ENCODE results near the gene STIMATE. TPM values are rescaled to one million over a fixed set of nuclear protein-coding genes. Genes with fewer than 3 reads are reported as not detected.

The STIMATE gene
- total RNA-seq (10 to 100 TPM; 36.6 to 38.6 TPM), polyA plus RNA-seq (10 to 100 TPM; 17.7 to 26.6 TPM)
- long read RNA-seq, donor 1, full-length matches to known transcripts, result 1 of 31 reads
- long read RNA-seq, donor 1, partial matches to known transcripts, result 1 of 31 reads
- long read RNA-seq, donor 1, other reads (novel, unspliced or antisense), result 29 of 31 reads
- long read RNA-seq, donor 2, full-length matches to known transcripts, result 22 of 42 reads
- long read RNA-seq, donor 2, partial matches to known transcripts, result 2 of 42 reads
- long read RNA-seq, donor 2, other reads (novel, unspliced or antisense), result 18 of 42 reads

DNA sequence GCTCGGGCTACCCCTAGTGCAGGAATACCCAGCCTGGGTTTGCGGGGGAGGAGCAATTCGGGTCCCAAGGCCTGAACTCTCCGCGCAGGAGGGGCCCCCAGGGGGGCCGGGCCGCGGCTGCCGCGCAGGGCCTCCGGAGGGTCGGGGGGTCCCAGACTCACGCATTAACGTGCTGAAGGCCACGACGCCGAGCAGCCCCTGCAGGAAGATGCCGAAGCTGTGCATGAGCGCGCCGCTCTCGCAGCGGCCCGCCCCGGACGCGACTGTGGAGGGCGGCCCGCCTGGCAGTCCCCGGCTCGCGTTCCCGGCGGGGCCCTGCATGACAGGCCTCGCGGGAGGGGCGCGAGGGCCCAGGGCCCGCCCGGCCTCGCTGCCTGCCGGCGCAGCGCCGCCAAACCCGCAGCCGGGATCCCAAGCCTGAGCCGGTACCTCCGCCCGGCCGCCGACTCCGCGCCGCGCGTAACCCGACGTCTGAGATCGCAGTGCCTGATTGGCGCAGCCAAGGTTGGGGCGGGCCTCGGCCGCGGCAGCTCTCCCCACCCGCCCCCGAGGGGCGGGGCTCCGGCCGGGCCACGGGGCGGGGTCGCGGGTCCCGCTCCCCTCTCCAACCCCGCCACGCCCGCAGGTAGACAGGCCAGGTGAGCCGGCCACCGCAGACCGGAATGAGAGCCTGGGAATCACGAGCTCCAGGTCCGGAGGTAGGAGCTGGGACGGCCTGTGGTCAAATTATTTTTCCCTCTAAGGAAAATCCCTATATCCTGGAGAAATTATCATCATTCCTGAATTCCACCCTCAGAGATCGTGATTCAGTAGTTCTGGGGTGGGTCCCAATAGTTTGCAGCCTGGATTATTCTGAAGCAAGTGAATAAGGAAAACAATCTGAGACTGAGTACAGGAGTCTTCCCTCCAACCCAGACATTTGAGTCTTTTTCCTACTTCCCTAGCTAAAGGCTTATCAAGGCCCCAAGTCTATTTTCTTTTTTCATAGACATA is at the start of gene STIMATE:
TSS of gene STIMATE (minus strand) at position 419 of the 993 bp plus-strand sequence. CDS start at position 321, 98 bp downstream.
- Histone ChIP-seq H3K9me3 (ENCODE audit: control insufficient read depth, low read length) (no peaks in the 10 kb centered on the region), H3K4me3 (ENCODE audit: low read length in 2 of 2) (peak within 1 kb of the TSS; percentile 75 to 79), H3K36me3 (ENCODE audit: control insufficient read depth in 1 of 2, insufficient read depth in 2 of 2, low read length in 1 of 2) (no peaks in the 10 kb centered on the region), H3K27me3 (ENCODE audit: control insufficient read depth in 1 of 2, insufficient read depth in 2 of 2, low read length in 1 of 2) (no peaks in the 10 kb centered on the region), H3K4me1 (ENCODE audit: control insufficient read depth in 1 of 2, insufficient read depth in 2 of 2, low read length in 2 of 2) (peaks cover 2 to 11% of the 10 kb centered on the region in 2 donors), H3K27ac (ENCODE audit: low read depth in 1 of 2, low read length in 2 of 2) (peak within 1 kb of the TSS; percentile 61 to 62)
- DNase-seq, result peak; percentile 93 to 97
- 1% methylated on average over 58 to 85 of the region's 85 CpGs for WGBS, 2 donors
- intact Hi-C loops (cut with DNase I), result loop anchor here in 1 of 2 donors (5.0 kb wide), 2 partner anchors 125 to 215 kb away; partner anchors contain the start of gene NEK4
- ATAC-seq (ENCODE audit: low FRiP score), result peak; percentile 96

DNA sequence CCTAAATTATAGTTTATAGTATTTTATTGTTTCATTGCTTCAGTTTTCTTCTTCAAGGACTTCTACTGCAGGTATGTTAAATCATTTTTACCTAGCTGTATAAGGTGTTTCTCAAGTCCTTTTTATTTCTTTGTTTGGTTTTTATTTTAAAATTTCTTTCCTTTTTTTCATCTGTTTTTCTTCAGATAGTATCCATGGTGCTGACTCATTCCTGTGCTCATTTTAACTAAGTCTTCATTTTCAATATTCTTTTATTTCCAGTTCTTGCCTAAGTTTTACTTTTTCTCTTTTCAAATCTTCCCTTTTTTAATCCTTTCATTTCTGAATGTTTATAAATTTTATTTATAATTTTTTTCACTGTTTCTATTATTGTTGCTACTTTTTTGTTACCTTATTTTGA is 42.3 kb upstream of the STIMATE start:
- ATAC-seq (ENCODE audit: low FRiP score) (no peak), DNase-seq (no peak)
- Histone ChIP-seq H3K4me3 (ENCODE audit: low read length in 2 of 2) (no peak overlapping the region), H3K9me3 (ENCODE audit: control insufficient read depth, low read length) (no peaks in the 10 kb centered on the region), H3K27ac (ENCODE audit: low read depth in 1 of 2, low read length in 2 of 2) (no peak overlapping the region), H3K27me3 (ENCODE audit: control insufficient read depth in 1 of 2, insufficient read depth in 2 of 2, low read length in 1 of 2) (no peaks in the 10 kb centered on the region), H3K36me3 (ENCODE audit: control insufficient read depth in 1 of 2, insufficient read depth in 2 of 2, low read length in 1 of 2) (no peaks in the 10 kb centered on the region), H3K4me1 (ENCODE audit: control insufficient read depth in 1 of 2, insufficient read depth in 2 of 2, low read length in 2 of 2) (no peaks in the 10 kb centered on the region)
- intact Hi-C loops (cut with DNase I), result loop anchor here (5.0 to 10.0 kb wide), 5 partner anchors 85 to 195 kb away; partner anchors contain the start of genes ITIH1 (in 1 of the 2) and NEK4 (in 1 of the 2)

DNA sequence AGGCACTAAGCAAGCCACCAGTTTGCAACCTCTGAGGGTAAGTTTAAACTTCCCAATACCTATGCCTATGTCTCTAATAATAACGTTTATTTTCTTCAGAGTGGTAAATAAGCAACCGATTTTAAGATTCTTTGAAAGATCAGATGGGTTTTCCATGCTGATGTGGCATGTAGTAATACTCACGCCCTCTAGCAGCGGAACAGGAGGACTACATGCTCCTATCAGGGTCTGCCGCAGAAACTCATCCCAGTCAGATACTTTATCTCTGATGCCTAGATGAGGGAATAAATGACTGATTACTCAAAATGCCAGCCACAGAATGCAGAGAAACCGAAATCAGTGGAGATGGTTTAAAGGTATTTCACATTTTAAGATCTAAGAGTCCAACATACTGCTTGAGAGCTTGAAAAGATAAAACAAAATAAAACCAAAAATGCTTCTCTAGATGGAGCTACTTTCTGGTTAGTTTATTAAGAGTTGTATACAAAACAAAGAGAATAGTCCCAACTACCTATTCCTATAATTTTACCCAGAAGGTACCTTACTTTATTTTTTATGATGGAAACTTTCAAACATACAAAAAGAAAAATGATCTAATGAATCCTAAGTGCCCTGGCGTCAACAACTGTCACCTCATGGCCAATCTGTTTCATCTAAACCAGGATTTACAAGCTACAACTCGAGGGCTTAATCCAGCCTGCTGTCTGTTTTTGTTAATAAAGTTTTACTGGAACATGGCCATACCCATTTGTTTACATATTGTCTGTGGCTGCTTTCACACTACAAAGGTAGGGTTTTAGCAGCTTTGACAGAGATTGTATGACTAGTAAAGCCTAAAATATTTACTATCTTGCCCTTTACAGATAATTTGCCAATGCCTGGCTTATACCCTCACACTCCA is 37.5 kb upstream of the STIMATE start:
- Histone ChIP-seq H3K27ac (ENCODE audit: low read depth in 1 of 2, low read length in 2 of 2) (no peak overlapping the region), H3K9me3 (ENCODE audit: control insufficient read depth, low read length) (no peaks in the 10 kb centered on the region), H3K4me3 (ENCODE audit: low read length in 2 of 2) (no peak overlapping the region), H3K36me3 (ENCODE audit: control insufficient read depth in 1 of 2, insufficient read depth in 2 of 2, low read length in 1 of 2) (no peaks in the 10 kb centered on the region), H3K27me3 (ENCODE audit: control insufficient read depth in 1 of 2, insufficient read depth in 2 of 2, low read length in 1 of 2) (no peaks in the 10 kb centered on the region), H3K4me1 (ENCODE audit: control insufficient read depth in 1 of 2, insufficient read depth in 2 of 2, low read length in 2 of 2) (no peaks in the 10 kb centered on the region)
- intact Hi-C loops (cut with DNase I), result loop anchor here (5.0 to 10.0 kb wide), 6 partner anchors 80 to 193 kb away; partner anchors contain the start of genes ITIH1 (in 1 of the 2) and NEK4 (in 1 of the 2)
- ATAC-seq (ENCODE audit: low FRiP score), result peak; percentile 78
- 16 to 17% methylated on average over 8 of the region's 8 CpGs for WGBS, 2 donors
- DNase-seq, result peak in 1 of 2 donors; percentile 52

DNA sequence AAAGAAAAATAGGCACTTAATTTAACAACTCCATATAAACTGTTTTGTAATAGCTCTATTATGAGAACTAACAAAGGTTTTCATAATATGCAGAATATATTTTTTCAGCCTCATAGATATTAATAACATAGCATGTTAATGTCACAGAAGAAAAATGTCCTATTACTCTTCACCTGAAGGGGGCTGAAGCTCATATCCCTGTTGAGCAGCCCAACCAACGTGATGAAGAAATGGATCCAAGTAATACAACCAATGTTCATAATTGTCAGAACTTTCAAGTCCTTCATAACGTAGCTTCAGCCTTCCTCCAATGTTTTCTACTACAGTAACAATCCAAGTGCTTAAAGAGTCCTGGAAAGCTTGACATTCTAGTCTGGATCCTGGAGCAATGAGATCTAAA is 34.5 kb upstream of the STIMATE start:
- no peaks in the 10 kb centered on the region for H3K9me3 ChIP-seq (ENCODE audit: control insufficient read depth, low read length)
- DNase-seq, result no peak
- no peak overlapping the region for H3K4me3 ChIP-seq (ENCODE audit: low read length in 2 of 2)
- ATAC-seq (ENCODE audit: low FRiP score), result no peak
- intact Hi-C loops (cut with DNase I), result loop anchor here (5.0 to 10.0 kb wide), 5 partner anchors 77 to 190 kb away; partner anchors contain the start of genes ITIH1 (in 1 of the 2) and NEK4 (in 1 of the 2)
- WGBS, 2 donors, result 50 to 59% methylated on average over 2 of the region's 2 CpGs
- H3K27ac ChIP-seq (ENCODE audit: low read depth in 1 of 2, low read length in 2 of 2), result no peak overlapping the region
- no peaks in the 10 kb centered on the region for H3K27me3 ChIP-seq (ENCODE audit: control insufficient read depth in 1 of 2, insufficient read depth in 2 of 2, low read length in 1 of 2)
- H3K4me1 ChIP-seq (ENCODE audit: control insufficient read depth in 1 of 2, insufficient read depth in 2 of 2, low read length in 2 of 2), result no peaks in the 10 kb centered on the region
- no peaks in the 10 kb centered on the region for H3K36me3 ChIP-seq (ENCODE audit: control insufficient read depth in 1 of 2, insufficient read depth in 2 of 2, low read length in 1 of 2)

DNA sequence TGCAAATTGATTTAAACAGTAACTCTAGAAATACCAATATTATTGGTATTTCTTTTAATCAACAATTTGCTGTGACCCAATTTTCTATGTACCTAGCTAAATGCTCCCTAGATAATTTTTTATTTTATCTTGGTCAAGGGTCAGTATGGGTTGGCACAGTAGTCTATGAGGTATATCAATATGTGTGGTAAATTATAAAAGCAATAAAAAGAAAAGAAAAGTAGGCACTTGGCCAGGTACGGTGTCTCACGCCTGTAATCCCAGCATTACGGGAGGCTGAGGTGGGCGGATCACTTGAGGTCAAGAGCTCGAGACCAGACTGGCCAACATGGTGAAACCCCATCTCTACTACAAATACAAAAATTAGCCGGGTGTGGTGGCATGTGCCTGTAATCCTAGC is 34.0 kb upstream of the STIMATE start:
- H3K27ac ChIP-seq (ENCODE audit: low read depth in 1 of 2, low read length in 2 of 2), result no peak overlapping the region
- no peak overlapping the region for H3K4me3 ChIP-seq (ENCODE audit: low read length in 2 of 2)
- H3K27me3 ChIP-seq (ENCODE audit: control insufficient read depth in 1 of 2, insufficient read depth in 2 of 2, low read length in 1 of 2), result no peaks in the 10 kb centered on the region
- DNase-seq (no peak), ATAC-seq (ENCODE audit: low FRiP score) (no peak)
- 85 to 88% methylated on average over 6 of the region's 6 CpGs for WGBS, 2 donors
- intact Hi-C loops (cut with DNase I), result loop anchor here (5.0 to 10.0 kb wide), 5 partner anchors 77 to 189 kb away; partner anchors contain the start of genes ITIH1 (in 1 of the 2) and NEK4 (in 1 of the 2)
- H3K4me1 ChIP-seq (ENCODE audit: control insufficient read depth in 1 of 2, insufficient read depth in 2 of 2, low read length in 2 of 2), result no peaks in the 10 kb centered on the region
- no peaks in the 10 kb centered on the region for H3K9me3 ChIP-seq (ENCODE audit: control insufficient read depth, low read length)
- peaks cover 0 to 2% of the 10 kb centered on the region in 2 donors for H3K36me3 ChIP-seq (ENCODE audit: control insufficient read depth in 1 of 2, insufficient read depth in 2 of 2, low read length in 1 of 2)

DNA sequence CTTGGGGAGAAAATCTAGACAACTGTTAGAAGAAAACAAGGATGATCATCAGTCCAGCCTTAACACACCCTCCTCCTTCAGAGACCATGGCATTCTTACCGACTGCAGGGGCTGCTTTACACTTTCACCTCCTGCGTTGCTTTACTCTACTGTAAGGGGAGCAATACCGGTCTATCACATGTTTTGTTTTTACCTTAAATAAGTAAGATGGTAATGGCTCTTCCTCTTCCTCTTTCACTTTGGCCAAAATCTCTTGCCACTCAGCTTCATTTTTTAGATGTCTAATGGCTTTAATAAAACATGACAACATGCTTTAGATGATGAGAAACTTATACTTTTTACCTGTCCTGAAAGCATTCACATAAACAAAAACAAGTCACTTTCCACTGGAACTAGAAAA is 33.4 kb upstream of the STIMATE start:
- Histone ChIP-seq H3K36me3 (ENCODE audit: control insufficient read depth in 1 of 2, insufficient read depth in 2 of 2, low read length in 1 of 2) (peaks cover 0 to 2% of the 10 kb centered on the region in 2 donors), H3K9me3 (ENCODE audit: control insufficient read depth, low read length) (no peaks in the 10 kb centered on the region), H3K4me3 (ENCODE audit: low read length in 2 of 2) (no peak overlapping the region), H3K4me1 (ENCODE audit: control insufficient read depth in 1 of 2, insufficient read depth in 2 of 2, low read length in 2 of 2) (no peaks in the 10 kb centered on the region), H3K27ac (ENCODE audit: low read depth in 1 of 2, low read length in 2 of 2) (no peak overlapping the region), H3K27me3 (ENCODE audit: control insufficient read depth in 1 of 2, insufficient read depth in 2 of 2, low read length in 1 of 2) (no peaks in the 10 kb centered on the region)
- 94 to 97% methylated on average over 3 of the region's 3 CpGs for WGBS, 2 donors
- ATAC-seq (ENCODE audit: low FRiP score), result no peak
- no peak for DNase-seq
- intact Hi-C loops (cut with DNase I), result loop anchor here (5.0 to 10.0 kb wide), 5 partner anchors 76 to 188 kb away; partner anchors contain the start of genes ITIH1 (in 1 of the 2) and NEK4 (in 1 of the 2)

DNA sequence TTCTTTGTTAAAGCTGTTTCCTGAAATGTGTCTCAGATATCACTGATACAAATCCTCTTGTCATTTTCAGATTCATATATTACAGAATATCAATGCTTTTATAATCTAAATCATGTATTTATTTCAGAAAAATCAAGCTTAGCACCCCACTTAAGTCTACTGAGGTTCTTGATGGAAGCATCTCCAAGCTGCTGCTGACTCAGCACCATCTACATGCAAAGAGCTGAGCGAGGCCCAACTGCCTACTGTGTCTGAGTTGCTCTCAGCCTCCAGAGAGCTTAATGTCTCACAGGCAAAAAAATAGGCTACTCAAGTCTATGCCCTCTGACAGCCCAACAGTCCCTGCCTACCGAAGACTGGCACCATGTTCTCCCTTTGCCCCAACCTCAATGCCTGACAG is 29.2 kb upstream of the STIMATE start:
- intact Hi-C loops (cut with DNase I), result no loop called here
- Histone ChIP-seq H3K27ac (ENCODE audit: low read depth in 1 of 2, low read length in 2 of 2) (no peak overlapping the region), H3K4me3 (ENCODE audit: low read length in 2 of 2) (no peak overlapping the region), H3K4me1 (ENCODE audit: control insufficient read depth in 1 of 2, insufficient read depth in 2 of 2, low read length in 2 of 2) (no peaks in the 10 kb centered on the region), H3K36me3 (ENCODE audit: control insufficient read depth in 1 of 2, insufficient read depth in 2 of 2, low read length in 1 of 2) (peaks cover 0 to 2% of the 10 kb centered on the region in 2 donors), H3K27me3 (ENCODE audit: control insufficient read depth in 1 of 2, insufficient read depth in 2 of 2, low read length in 1 of 2) (no peaks in the 10 kb centered on the region), H3K9me3 (ENCODE audit: control insufficient read depth, low read length) (no peaks in the 10 kb centered on the region)
- WGBS, 2 donors, result 93% methylated on average over 2 of the region's 2 CpGs
- no peak for ATAC-seq (ENCODE audit: low FRiP score)
- no peak for DNase-seq

Data from aorta (tissue), 5 donors.